ENCODE results near the gene PEX14.

DNA sequence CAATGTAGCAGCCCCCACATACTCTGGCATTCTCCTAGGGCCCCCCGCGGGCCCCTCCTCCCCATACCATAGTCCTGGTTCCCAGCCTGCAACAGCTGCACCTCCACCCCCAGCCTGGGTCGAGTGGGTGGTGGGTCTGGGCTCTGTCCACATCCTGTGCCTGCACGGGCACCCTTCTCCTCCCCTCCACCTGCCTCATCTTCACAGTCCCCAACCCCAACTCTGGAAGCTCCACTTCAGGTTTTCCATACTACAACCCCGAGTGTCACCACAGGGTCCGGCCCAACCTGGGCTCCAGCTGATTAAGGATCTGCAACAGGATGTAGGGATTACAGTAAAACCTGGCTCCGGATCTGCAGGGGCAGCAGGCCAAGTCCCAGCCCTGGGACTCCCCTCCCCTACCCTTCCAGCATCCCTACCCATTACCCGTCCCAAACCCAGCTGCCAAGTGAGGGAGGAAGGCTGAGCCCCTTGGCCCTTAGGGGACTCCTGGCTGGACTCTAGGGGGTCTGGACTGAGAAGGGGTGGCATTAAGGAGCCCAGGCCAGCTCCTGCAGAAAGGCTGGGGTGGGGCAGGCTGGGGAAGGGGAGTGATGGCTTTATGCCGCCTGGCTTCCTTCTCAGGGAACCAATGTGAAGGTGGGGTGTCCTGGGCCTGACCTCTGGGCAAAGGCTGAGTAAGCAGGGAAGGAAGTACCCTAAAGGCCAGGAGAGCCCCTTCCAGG is 204.9 kb downstream of the PEX14 start:
- TF ChIP-seq CTCF (IDR thresholded peaks at IDR 0.05) (no peak), POLR2AphosphoS5 (IDR thresholded peaks at IDR 0.05; ENCODE audit: low read depth, low read length) (no peak), SIN3A (IDR thresholded peaks at IDR 0.05; ENCODE audit: borderline replicate concordance, insufficient read depth, low read depth, low read length) (no peak)

Data from Panc1 (cell line).